GM21529 (cell line): ENCODE measurements around the gene TRIM67.
"Not testable (repeated sequence)": the region's sequence is repeated elsewhere in the genome, so short reads cannot be mapped to it uniquely, and the experiment has no call there.

Experiments
- ATAC-seq: cut with Tn5 transposase; IDR thresholded peaks from one replicate; pipeline ENCODE4 v1.9.1; 2021; ENCODE audit not compliant: unreplicated experiment

TRIM67 gene

GRCh38 chr1:231161667-231162296 lies at the start of gene TRIM67:
TSS of gene TRIM67 (plus strand) at chr1:231162058. CDS start at chr1:231162970, 912 bp downstream.
- ATAC-seq, result no peak

- ATAC-seq, result no peak
These were observed 45.1 kb upstream of the TRIM67 start for GRCh38 chr1:231116738-231117137.

GRCh38 chr1:231118704-231119453 lies 43.0 kb upstream of the TRIM67 start:
- no peak for ATAC-seq

GRCh38 chr1:231121533-231121932 lies 40.3 kb upstream of the TRIM67 start:
- ATAC-seq, result no peak

GRCh38 chr1:231122143-231122542 lies 39.7 kb upstream of the TRIM67 start:
- no peak for ATAC-seq

GRCh38 chr1:231124746-231125145 lies 37.1 kb upstream of the TRIM67 start:
- no peak for ATAC-seq

- no peak for ATAC-seq
These were observed 35.8 kb upstream of the TRIM67 start for GRCh38 chr1:231125972-231126580.

GRCh38 chr1:231127106-231127505 lies 34.8 kb upstream of the TRIM67 start:
- ATAC-seq, result not testable (repeated sequence)

- not testable (repeated sequence) for ATAC-seq
These were observed 33.4 kb upstream of the TRIM67 start for GRCh38 chr1:231128471-231128870.

- ATAC-seq, result no peak
These were observed 31.3 kb upstream of the TRIM67 start for GRCh38 chr1:231130544-231130943.

- not testable (repeated sequence) for ATAC-seq
These were observed 29.3 kb upstream of the TRIM67 start for GRCh38 chr1:231132591-231132990.

- no peak for ATAC-seq
These were observed 27.2 kb upstream of the TRIM67 start for GRCh38 chr1:231134624-231135023.

GRCh38 chr1:231138236-231138635 lies 23.6 kb upstream of the TRIM67 start:
- no peak for ATAC-seq

- no peak for ATAC-seq
These were observed 22.7 kb upstream of the TRIM67 start for GRCh38 chr1:231139125-231139649.

- ATAC-seq, result no peak
These were observed 21.9 kb upstream of the TRIM67 start for GRCh38 chr1:231139659-231140654.

- ATAC-seq, result no peak
These were observed 17.3 kb upstream of the TRIM67 start for GRCh38 chr1:231144416-231145193.

GRCh38 chr1:231147896-231148295 lies 14.0 kb upstream of the TRIM67 start:
- no peak for ATAC-seq

- no peak for ATAC-seq
These were observed 10.0 kb upstream of the TRIM67 start for GRCh38 chr1:231151811-231152210.

GRCh38 chr1:231153726-231154125 lies 8.1 kb upstream of the TRIM67 start:
- ATAC-seq, result no peak

- ATAC-seq, result no peak
These were observed 6.0 kb upstream of the TRIM67 start for GRCh38 chr1:231155808-231156207.
